K562 (cell line): Measurements from ENCODE around the gene SPATA20. TPM values are rescaled to one million over a fixed set of nuclear protein-coding genes. Genes with fewer than 3 reads are reported as not detected.

Experiments
- GATAD2A ChIP-seq: fragments of 450-650 bp; IDR thresholded peaks from 2 replicates; pipeline ENCODE4 v1.6.1; 2017
- KDM2B ChIP-seq: fragments of 250-450 bp; sonication (Bioruptor Pico); IDR thresholded peaks from 2 replicates; pipeline ENCODE4 v1.8.0; 2021; ENCODE audit warnings: mild to moderate bottlenecking, moderate library complexity
- KLF16 ChIP-seq: IDR thresholded peaks from 2 replicates; pipeline ENCODE4 v1.6.1; 2016; ENCODE audit warnings: antibody characterized with exemption
- MYC ChIP-seq, 2 experiments: fragments of 250-450 bp in 1 of 2; sonication (Bioruptor Pico) in 1 of 2; IDR thresholded peaks; 2 replicates each; pipeline versions ENCODE4 v1.5.1 to v1.6.1; 2012 to 2021; ENCODE audit warnings: low read depth in 2 of 2, borderline replicate concordance in 1 of 2, improper control_type of control experiment in 1 of 2, low read length in 1 of 2, mild to moderate bottlenecking in 1 of 2, moderate library complexity in 1 of 2
- NR3C1 ChIP-seq: sonication (generic); formaldehyde crosslinking; IDR thresholded peaks from 2 replicates; pipeline ENCODE4 v1.8.1; 2022; ENCODE audit warnings: missing genetic modification reagents
- PML ChIP-seq: IDR thresholded peaks from 2 replicates; pipeline ENCODE4 v1.6.1; 2012; ENCODE audit warnings: low read length, inconsistent platforms
- RBM17 ChIP-seq: fragments of 200-400 bp; formaldehyde crosslinking; IDR thresholded peaks from 2 replicates; pipeline ENCODE4 v1.6.1; 2017; ENCODE audit warnings: low read depth, mild to moderate bottlenecking, low read length, borderline replicate concordance
- YBX1 ChIP-seq: fragments of 450-650 bp; IDR thresholded peaks from 2 replicates; pipeline ENCODE4 v1.7.1; 2016; ENCODE audit warnings: mild to moderate bottlenecking
- ZNF695 ChIP-seq: fragments of 450-650 bp; formaldehyde crosslinking; IDR thresholded peaks from 2 replicates; pipeline ENCODE4 v1.4.0; 2020; ENCODE audit warnings: mild to moderate bottlenecking, moderate library complexity
- ZNF77 ChIP-seq: fragments of 250-450 bp; sonication (Bioruptor Pico); IDR thresholded peaks from 2 replicates; pipeline ENCODE4 v1.5.0; 2020
- polyA plus RNA-seq, 8 experiments: library from polyadenylated mRNA; depleted of rRNA in 4 of 8; stranded (reverse) in 5 of 8; unstranded in 3 of 8; fragments of >200 nt; fragmentation: Nextera tagmentation in 2 of 8; fragmentation: Illumina TruSeq in 1 of 8; extraction: Ambion mirVana in 2 of 8; extraction: Trizol in 1 of 8; gene quantifications; 2 replicates each; pipeline versions ENCODE4 v1.2.1 to v1.2.3, GENCODE V29; 2011 to 2014; ENCODE audit warnings: inconsistent platforms in 1 of 8, missing spikeins in 1 of 8
- total RNA-seq, 7 experiments: library from RNA; depleted of rRNA in 6 of 7; stranded (reverse); fragments of >200 nt in 6 of 7; fragmentation: Illumina TruSeq in 2 of 7; extraction: Trizol in 2 of 7; gene quantifications; 2 replicates each; pipeline versions ENCODE4 v1.2.1 to v1.2.3, GENCODE V29; 2011 to 2021; ENCODE audit warnings: low replicate concordance in 1 of 7
- TF ChIP-seq, protein P1 (sequence below), 2 experiments: fragments of 450-650 bp; conservative IDR thresholded peaks; 2 replicates each; pipeline ENCODE4 v1.6.1; 2017; ENCODE audit warnings: mild to moderate bottlenecking in 2 of 2, moderate library complexity in 2 of 2
- TF ChIP-seq, protein P2 (sequence below): IDR thresholded peaks from 2 replicates; pipeline ENCODE4 v1.6.1; 2011; ENCODE audit warnings: borderline replicate concordance, low read depth, mild to moderate bottlenecking, moderate library complexity, low read length; ENCODE audit not compliant: insufficient read depth, poor library complexity, severe bottlenecking
- TF ChIP-seq, protein P3 (sequence below): fragments of 250-450 bp; sonication (Bioruptor Pico); IDR thresholded peaks from 2 replicates; pipeline ENCODE4 v1.4.0; 2020; ENCODE audit warnings: borderline replicate concordance
- TF ChIP-seq, protein P4 (sequence below): IDR thresholded peaks from 3 replicates; pipeline ENCODE4 v1.6.1; 2011; ENCODE audit warnings: borderline replicate concordance, mild to moderate bottlenecking, moderate library complexity; ENCODE audit not compliant: insufficient read length; ENCODE audit errors: extremely low read depth
- TF ChIP-seq, protein P5 (sequence below): fragments of 250-450 bp; sonication (Bioruptor Pico); IDR thresholded peaks from 2 replicates; pipeline ENCODE4 v1.9.0; 2021; ENCODE audit warnings: mild to moderate bottlenecking
- TF ChIP-seq, protein P6 (sequence below): fragments of 250-450 bp; sonication (Bioruptor Pico); IDR thresholded peaks from 2 replicates; pipeline ENCODE4 v1.4.0; 2020; ENCODE audit warnings: mild to moderate bottlenecking, moderate library complexity

Gene SPATA20
- total and polyA plus RNA-seq, 9 of the 15 experiments (the other 6 are each of a cell fraction or from before 2014, with no cell fraction given), result 0.08 to 4.0 (median 1.5) TPM

DNA sequence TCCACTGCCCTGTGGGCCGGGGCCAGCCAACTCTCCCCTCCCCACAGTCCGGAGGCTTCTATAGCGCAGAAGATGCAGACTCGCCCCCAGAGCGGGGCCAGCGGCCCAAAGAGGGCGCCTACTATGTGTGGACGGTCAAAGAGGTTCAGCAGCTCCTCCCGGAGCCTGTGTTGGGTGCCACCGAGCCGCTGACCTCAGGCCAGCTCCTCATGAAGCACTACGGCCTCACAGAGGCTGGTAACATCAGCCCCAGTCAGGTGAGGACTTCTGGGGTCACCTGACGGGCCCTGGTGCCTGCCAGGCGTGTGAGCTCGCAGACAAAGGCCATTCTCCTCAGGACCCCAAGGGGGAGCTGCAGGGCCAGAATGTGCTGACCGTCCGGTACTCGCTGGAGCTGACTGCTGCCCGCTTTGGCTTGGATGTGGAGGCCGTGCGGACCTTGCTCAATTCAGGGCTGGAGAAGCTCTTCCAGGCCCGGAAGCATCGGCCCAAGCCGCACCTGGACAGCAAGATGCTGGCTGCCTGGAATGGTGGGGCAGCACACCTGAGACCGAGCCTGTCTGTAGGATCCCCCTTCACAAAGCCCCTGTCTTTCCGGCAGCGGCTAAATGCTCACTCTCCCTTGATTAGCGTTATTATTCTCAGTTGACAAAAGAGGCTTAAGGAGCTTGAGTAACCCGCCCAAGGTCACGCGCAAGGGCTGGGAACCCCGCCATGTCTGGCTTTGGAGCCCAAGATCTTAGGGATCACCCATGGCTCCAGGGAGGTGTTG is 3.9 kb downstream of the SPATA20 start (continued):
- TF ChIP-seq ZNF695 (CRISPR knock-in tag) (no peak), PML (no peak), YBX1 (no peak), KDM2B (no peak), RBM17 (no peak), NR3C1 (CRISPR knock-in tag) (no peak), MYC (IDR thresholded peaks at IDR 0.05; ENCODE audit: low read depth, low read length) (peak; percentile 63), MYC (CRISPR knock-in tag; IDR thresholded peaks at IDR 0.05; ENCODE audit: borderline replicate concordance, low read depth) (no peak), KLF16 (peak; percentile 49; the same call in 1 of the 2 replicates), ZNF77 (CRISPR knock-in tag) (no peak), GATAD2A (no peak)
- TF ChIP-seq, protein P1, sequence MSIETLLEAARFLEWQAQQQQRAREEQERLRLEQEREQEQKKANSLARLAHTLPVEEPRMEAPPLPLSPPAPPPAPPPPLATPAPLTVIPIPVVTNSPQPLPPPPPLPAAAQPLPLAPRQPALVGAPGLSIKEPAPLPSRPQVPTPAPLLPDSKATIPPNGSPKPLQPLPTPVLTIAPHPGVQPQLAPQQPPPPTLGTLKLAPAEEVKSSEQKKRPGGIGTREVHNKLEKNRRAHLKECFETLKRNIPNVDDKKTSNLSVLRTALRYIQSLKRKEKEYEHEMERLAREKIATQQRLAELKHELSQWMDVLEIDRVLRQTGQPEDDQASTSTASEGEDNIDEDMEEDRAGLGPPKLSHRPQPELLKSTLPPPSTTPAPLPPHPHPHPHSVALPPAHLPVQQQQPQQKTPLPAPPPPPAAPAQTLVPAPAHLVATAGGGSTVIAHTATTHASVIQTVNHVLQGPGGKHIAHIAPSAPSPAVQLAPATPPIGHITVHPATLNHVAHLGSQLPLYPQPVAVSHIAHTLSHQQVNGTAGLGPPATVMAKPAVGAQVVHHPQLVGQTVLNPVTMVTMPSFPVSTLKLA (conservative IDR thresholded peaks at IDR 0.05), result no peak
- TF ChIP-seq, protein P2, sequence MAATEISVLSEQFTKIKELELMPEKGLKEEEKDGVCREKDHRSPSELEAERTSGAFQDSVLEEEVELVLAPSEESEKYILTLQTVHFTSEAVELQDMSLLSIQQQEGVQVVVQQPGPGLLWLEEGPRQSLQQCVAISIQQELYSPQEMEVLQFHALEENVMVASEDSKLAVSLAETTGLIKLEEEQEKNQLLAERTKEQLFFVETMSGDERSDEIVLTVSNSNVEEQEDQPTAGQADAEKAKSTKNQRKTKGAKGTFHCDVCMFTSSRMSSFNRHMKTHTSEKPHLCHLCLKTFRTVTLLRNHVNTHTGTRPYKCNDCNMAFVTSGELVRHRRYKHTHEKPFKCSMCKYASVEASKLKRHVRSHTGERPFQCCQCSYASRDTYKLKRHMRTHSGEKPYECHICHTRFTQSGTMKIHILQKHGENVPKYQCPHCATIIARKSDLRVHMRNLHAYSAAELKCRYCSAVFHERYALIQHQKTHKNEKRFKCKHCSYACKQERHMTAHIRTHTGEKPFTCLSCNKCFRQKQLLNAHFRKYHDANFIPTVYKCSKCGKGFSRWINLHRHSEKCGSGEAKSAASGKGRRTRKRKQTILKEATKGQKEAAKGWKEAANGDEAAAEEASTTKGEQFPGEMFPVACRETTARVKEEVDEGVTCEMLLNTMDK, result peak; percentile 20
- TF ChIP-seq, protein P3, sequence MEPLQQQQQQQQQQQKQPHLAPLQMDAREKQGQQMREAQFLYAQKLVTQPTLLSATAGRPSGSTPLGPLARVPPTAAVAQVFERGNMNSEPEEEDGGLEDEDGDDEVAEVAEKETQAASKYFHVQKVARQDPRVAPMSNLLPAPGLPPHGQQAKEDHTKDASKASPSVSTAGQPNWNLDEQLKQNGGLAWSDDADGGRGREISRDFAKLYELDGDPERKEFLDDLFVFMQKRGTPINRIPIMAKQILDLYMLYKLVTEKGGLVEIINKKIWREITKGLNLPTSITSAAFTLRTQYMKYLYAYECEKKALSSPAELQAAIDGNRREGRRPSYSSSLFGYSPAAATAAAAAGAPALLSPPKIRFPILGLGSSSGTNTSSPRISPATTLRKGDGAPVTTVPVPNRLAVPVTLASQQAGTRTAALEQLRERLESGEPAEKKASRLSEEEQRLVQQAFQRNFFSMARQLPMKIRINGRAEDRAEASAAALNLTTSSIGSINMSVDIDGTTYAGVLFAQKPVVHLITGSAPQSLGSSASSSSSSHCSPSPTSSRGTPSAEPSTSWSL (CRISPR knock-in tag), result no peak
- TF ChIP-seq, protein P4, sequence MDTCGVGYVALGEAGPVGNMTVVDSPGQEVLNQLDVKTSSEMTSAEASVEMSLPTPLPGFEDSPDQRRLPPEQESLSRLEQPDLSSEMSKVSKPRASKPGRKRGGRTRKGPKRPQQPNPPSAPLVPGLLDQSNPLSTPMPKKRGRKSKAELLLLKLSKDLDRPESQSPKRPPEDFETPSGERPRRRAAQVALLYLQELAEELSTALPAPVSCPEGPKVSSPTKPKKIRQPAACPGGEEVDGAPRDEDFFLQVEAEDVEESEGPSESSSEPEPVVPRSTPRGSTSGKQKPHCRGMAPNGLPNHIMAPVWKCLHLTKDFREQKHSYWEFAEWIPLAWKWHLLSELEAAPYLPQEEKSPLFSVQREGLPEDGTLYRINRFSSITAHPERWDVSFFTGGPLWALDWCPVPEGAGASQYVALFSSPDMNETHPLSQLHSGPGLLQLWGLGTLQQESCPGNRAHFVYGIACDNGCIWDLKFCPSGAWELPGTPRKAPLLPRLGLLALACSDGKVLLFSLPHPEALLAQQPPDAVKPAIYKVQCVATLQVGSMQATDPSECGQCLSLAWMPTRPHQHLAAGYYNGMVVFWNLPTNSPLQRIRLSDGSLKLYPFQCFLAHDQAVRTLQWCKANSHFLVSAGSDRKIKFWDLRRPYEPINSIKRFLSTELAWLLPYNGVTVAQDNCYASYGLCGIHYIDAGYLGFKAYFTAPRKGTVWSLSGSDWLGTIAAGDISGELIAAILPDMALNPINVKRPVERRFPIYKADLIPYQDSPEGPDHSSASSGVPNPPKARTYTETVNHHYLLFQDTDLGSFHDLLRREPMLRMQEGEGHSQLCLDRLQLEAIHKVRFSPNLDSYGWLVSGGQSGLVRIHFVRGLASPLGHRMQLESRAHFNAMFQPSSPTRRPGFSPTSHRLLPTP, result no peak
- TF ChIP-seq, protein P5, sequence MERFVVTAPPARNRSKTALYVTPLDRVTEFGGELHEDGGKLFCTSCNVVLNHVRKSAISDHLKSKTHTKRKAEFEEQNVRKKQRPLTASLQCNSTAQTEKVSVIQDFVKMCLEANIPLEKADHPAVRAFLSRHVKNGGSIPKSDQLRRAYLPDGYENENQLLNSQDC (CRISPR knock-in tag), result no peak
- TF ChIP-seq, protein P6, sequence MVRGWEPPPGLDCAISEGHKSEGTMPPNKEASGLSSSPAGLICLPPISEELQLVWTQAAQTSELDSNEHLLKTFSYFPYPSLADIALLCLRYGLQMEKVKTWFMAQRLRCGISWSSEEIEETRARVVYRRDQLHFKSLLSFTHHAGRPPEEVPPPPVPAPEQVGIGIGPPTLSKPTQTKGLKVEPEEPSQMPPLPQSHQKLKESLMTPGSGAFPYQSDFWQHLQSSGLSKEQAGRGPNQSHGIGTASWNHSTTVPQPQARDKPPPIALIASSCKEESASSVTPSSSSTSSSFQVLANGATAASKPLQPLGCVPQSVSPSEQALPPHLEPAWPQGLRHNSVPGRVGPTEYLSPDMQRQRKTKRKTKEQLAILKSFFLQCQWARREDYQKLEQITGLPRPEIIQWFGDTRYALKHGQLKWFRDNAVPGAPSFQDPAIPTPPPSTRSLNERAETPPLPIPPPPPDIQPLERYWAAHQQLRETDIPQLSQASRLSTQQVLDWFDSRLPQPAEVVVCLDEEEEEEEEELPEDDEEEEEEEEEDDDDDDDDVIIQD (CRISPR knock-in tag), result no peak
